Thyroid gland (tissue), 4 donors: ENCODE data around the gene IKBIP. TPM values are rescaled to one million over a fixed set of nuclear protein-coding genes. Genes with fewer than 3 reads are reported as not detected.
A peak's percentile ranks its signal among the peaks of the same experiment; 100 is the strongest.
"Not testable (repeated sequence)": the region's sequence is repeated elsewhere in the genome, so short reads cannot be mapped to it uniquely, and the experiment has no call there.

Experiments used
- DNase-seq, 2 donors: peaks; one replicate each; pipeline ENCODE4 v3.0.0-alpha.2; 2019
- H3K27ac ChIP-seq, 3 donors: fragments of 200-600 bp; sonication (generic); 1 replicate in 2 of 3; 2 replicates in 1 of 3; pipeline ENCODE4 v1.5.1; 2016 to 2019; ENCODE audit warnings: mild to moderate bottlenecking in 1 of 3, moderate library complexity in 1 of 3
- H3K27me3 ChIP-seq: fragments of 200-600 bp; sonication (generic); one replicate; pipeline ENCODE4 v1.5.1; 2019
- H3K36me3 ChIP-seq, 2 donors: fragments of 200-600 bp; sonication (generic); one replicate each; pipeline ENCODE4 v1.5.1; 2016 to 2019
- H3K4me1 ChIP-seq, 2 donors: fragments of 200-600 bp; sonication (generic); one replicate each; pipeline ENCODE4 v1.5.1; 2017 to 2019
- H3K4me3 ChIP-seq, 3 donors: fragments of 200-600 bp; sonication (generic); replicated peaks in 1 of 3; 1 replicate in 2 of 3; 2 replicates in 1 of 3; pipeline ENCODE4 v1.5.1; 2016; ENCODE audit warnings: mild to moderate bottlenecking in 1 of 3
- H3K9me3 ChIP-seq: fragments of 200-600 bp; sonication (generic); one replicate; pipeline ENCODE4 v1.5.1; 2017
- POLR2A ChIP-seq, 2 donors: fragments of 450-650 bp; IDR thresholded peaks; one replicate each; pipeline ENCODE4 v1.6.1; 2017; ENCODE audit warnings: antibody characterized with exemption in 2 of 2, mild to moderate bottlenecking in 2 of 2, moderate library complexity in 1 of 2
- WGBS, 2 donors: methylation state at CpG; one replicate each; pipeline ENCODE4 v1.1.5; 2017; 5-methylcytosine and 5-hydroxymethylcytosine counted together
- intact Hi-C: fragments of 100-400 bp; cut with DNase I; formaldehyde crosslinking; loops from one replicate; pipeline ENCODE4 v1.15.1; 2023
- small RNA-seq: library from RNA; depleted of rRNA; stranded (forward); fragments of <200 nt; gene quantifications from one replicate; pipeline ENCODE3, GENCODE V24; 2016
- total RNA-seq, 4 donors: library from RNA; depleted of rRNA; stranded (reverse); fragments of >200 nt; gene quantifications; one replicate each; pipeline ENCODE4 v1.2.3, GENCODE V29; 2016
- TF ChIP-seq, protein P1 (sequence below), 6 experiments: fragments of 200-600 bp in 3 of 6; fragments of 450-650 bp in 3 of 6; sonication (generic) in 3 of 6; IDR thresholded peaks; one replicate each; pipeline ENCODE4 v1.5.1; 2016 to 2019; ENCODE audit warnings: antibody characterized with exemption in 6 of 6, mild to moderate bottlenecking in 2 of 6, inconsistent platforms in 1 of 6, moderate library complexity in 1 of 6

Gene IKBIP
- total RNA-seq, 4 donors from 2014 or later = 16.8 to 26.2 (median 19.0) TPM

GRCh38 chr12:98579347-98579746, 65.2 kb downstream of the IKBIP start:
- TF ChIP-seq, protein P1, sequence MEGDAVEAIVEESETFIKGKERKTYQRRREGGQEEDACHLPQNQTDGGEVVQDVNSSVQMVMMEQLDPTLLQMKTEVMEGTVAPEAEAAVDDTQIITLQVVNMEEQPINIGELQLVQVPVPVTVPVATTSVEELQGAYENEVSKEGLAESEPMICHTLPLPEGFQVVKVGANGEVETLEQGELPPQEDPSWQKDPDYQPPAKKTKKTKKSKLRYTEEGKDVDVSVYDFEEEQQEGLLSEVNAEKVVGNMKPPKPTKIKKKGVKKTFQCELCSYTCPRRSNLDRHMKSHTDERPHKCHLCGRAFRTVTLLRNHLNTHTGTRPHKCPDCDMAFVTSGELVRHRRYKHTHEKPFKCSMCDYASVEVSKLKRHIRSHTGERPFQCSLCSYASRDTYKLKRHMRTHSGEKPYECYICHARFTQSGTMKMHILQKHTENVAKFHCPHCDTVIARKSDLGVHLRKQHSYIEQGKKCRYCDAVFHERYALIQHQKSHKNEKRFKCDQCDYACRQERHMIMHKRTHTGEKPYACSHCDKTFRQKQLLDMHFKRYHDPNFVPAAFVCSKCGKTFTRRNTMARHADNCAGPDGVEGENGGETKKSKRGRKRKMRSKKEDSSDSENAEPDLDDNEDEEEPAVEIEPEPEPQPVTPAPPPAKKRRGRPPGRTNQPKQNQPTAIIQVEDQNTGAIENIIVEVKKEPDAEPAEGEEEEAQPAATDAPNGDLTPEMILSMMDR (IDR thresholded peaks at IDR 0.05) = no peak
- TF ChIP-seq POLR2A (IDR thresholded peaks at IDR 0.05) = no peak
- 83 to 84% methylated on average over 5 of the region's 5 CpGs for WGBS, 2 donors
- Histone ChIP-seq H3K27me3 (no peaks in the 10 kb centered on the region), H3K4me1 (no peaks in the 10 kb centered on the region), H3K9me3 (no peaks in the 10 kb centered on the region), H3K27ac (no peak overlapping the region), H3K4me3 (no peak overlapping the region), H3K36me3 (no peaks in the 10 kb centered on the region)
- DNase-seq = no peak
- intact Hi-C loops = no loop called here

- TF ChIP-seq POLR2A (IDR thresholded peaks at IDR 0.05) = no peak
- TF ChIP-seq, protein P1 (IDR thresholded peaks at IDR 0.05) = no peak
- intact Hi-C loops = no loop called here
- no peak overlapping the region for H3K27ac ChIP-seq
- no peak overlapping the region for H3K4me3 ChIP-seq
- no peaks in the 10 kb centered on the region for H3K4me1 ChIP-seq
- H3K36me3 ChIP-seq = no peaks in the 10 kb centered on the region
- WGBS, 2 donors = 78 to 88% methylated on average over 2 of the region's 2 CpGs
- DNase-seq = no peak
- no peaks in the 10 kb centered on the region for H3K9me3 ChIP-seq
- H3K27me3 ChIP-seq = no peaks in the 10 kb centered on the region
Observed at GRCh38 chr12:98578821-98579220, 65.8 kb downstream of the IKBIP start.

DNA sequence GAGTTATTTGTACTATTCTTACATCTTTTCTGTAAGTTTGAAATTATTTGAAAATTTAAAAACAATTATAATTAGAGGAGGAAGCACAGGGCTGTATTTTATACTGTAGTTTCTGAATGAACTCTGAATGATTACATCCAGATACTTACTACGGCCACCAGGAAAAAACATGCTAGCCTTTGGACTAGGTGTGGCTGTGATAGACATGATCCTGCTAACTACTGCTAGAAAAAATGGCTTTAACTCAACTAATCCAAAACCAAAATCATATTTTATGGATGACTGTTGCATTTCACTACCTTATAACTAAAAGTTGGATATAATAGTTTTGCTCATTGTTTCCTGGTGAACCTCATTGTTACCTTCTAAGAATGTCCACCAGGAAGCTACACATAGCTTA, 66.2 kb downstream of the IKBIP start:
- no peak overlapping the region for H3K4me3 ChIP-seq
- no peaks in the 10 kb centered on the region for H3K27me3 ChIP-seq
- intact Hi-C loops = no loop called here
- no peaks in the 10 kb centered on the region for H3K4me1 ChIP-seq
- H3K9me3 ChIP-seq = no peaks in the 10 kb centered on the region
- TF ChIP-seq POLR2A (IDR thresholded peaks at IDR 0.05) = no peak
- TF ChIP-seq, protein P1 (IDR thresholded peaks at IDR 0.05) = no peak
- no peaks in the 10 kb centered on the region for H3K36me3 ChIP-seq
- 92 to 93% methylated on average over 1 of the region's 1 CpG for whole genome bisulfite sequencing, 2 donors
- no peak overlapping the region for H3K27ac ChIP-seq
- no peak for DNase-seq

GRCh38 chr12:98576795-98577194, 67.8 kb downstream of the IKBIP start:
- H3K36me3 ChIP-seq, DNase-seq, H3K4me1 ChIP-seq, H3K9me3 ChIP-seq, H3K27me3 ChIP-seq, H3K27ac ChIP-seq, H3K4me3 ChIP-seq, intact Hi-C loops: not testable (repeated sequence)
- 97 to 99% methylated on average over 2 of the region's 2 CpGs for WGBS, 2 donors

DNA sequence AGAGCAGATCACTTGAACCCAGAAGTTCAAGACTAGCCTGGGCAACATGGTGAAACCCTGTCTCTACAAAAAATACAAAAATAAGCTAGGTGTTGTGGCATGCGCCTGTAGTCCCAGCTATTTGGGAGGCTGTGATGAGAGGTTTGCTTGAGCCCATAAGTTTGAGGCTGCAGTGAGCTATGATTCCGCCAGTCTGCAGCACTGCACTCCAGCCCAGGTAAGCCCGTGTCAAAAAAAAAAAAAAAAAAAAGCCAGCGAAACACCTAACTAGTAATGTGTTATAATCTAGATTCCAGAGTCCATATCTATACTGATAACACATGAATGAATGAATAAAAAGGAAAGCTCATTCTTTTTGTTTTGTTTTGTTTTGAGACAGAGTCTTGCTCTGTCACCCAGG, 69.6 kb downstream of the IKBIP start:
- intact Hi-C loops = no loop called here

More for the DNA sequence above, 69.6 kb downstream of the IKBIP start:
- no peak for DNase-seq
- H3K36me3 ChIP-seq = no peaks in the 10 kb centered on the region
- 91 to 98% methylated on average over 4 of the region's 4 CpGs for WGBS, 2 donors
- H3K27ac ChIP-seq = no peak overlapping the region
- H3K9me3 ChIP-seq = no peaks in the 10 kb centered on the region
- H3K27me3 ChIP-seq = no peaks in the 10 kb centered on the region
- TF ChIP-seq, protein P1 (IDR thresholded peaks at IDR 0.05) = no peak
- no peak for TF ChIP-seq POLR2A (IDR thresholded peaks at IDR 0.05)
- no peaks in the 10 kb centered on the region for H3K4me1 ChIP-seq
- H3K4me3 ChIP-seq = no peak overlapping the region

Small RNA genes within 50 kb of the gene (small RNA-seq; reads per million reads assigned to genes)
- gene SNORA53 = 50.3 reads per million, percentile 95 among the genes with 10 or more reads in this experiment

Other genes starting within 250 kb of the IKBIP start
- gene TMPO, start 129.2 kb downstream of the IKBIP start, total RNA-seq = 10 to 100 TPM; 47.3 to 57.6 (median 55.6) TPM
- gene SLC25A3, start 51.1 kb downstream of the IKBIP start, total RNA-seq = 100 to 1,000 TPM; 439 to 713 (median 472) TPM
- gene APAF1, start 502 bp upstream of the IKBIP start, total RNA-seq = 10 to 100 TPM; 11.7 to 17.2 (median 14.2) TPM